Subcutaneous adipose tissue (tissue), 4 donors: Measurements from ENCODE around the gene SPAM1. TPM values are rescaled to one million over a fixed set of nuclear protein-coding genes. Genes with fewer than 3 reads are reported as not detected.

ENCODE experiments used
- CTCF ChIP-seq: fragments of 450-650 bp; IDR thresholded peaks from one replicate; pipeline ENCODE4 v1.5.1; 2016; ENCODE audit warnings: low read depth, mild to moderate bottlenecking, control low read depth, antibody characterized with exemption, moderate library complexity
- total RNA-seq, 4 donors: library from RNA; depleted of rRNA; stranded (reverse); fragments of >200 nt; gene quantifications; one replicate each; pipeline ENCODE4 v1.1.0, GENCODE V29; 2016

Gene SPAM1
- total RNA-seq, 4 donors from 2014 or later = not detected

DNA sequence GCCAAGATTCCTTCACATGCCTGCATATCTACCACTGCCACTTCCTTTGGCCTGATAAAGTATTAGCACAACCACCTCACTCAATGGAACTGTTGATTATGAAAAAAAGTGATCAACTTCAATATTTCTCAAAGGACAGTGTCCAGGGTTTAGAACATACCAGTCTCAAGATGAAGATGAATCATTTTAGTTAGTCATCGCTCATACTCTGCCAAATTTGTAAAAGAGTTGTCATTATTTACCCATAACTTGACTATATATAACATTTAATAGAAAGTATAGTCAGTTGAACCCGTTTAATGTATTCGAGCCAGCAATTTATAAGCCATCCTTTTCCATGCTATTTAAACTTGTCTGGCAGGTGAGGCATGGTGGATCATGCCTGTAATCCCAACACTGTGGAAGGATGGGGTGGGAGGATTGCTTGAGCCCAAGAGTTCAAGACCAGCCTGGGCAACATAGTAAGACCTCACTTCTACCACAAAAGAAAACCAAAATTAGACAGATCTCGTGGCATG, 33.2 kb downstream of the SPAM1 start:
- TF ChIP-seq CTCF = no peak

GRCh38 chr7:123961771-123962170, 36.7 kb downstream of the SPAM1 start:
- TF ChIP-seq CTCF = no peak

- TF ChIP-seq CTCF = no peak
Observed at GRCh38 chr7:123966936-123967335, 41.9 kb downstream of the SPAM1 start.

GRCh38 chr7:123972045-123972444, 47.0 kb downstream of the SPAM1 start:
- TF ChIP-seq CTCF = no peak

DNA sequence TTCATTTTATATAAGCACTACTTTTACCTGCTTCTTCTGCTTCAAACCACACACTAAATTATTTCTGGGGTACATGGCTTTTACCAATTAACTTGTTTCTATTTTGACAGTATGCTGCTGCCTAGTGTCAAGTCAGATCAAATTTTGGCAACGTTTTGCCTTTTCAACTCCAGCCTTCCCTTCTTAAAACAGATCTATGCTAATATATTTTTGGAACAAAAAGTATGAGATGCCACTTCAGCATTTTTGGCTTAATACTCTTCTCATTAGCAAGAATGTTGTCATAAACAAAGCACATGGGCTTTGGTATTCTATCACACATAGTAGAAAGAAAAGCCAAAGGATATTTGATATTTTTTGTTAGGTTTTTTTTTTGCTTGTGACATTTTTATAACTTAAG, 47.8 kb downstream of the SPAM1 start:
- TF ChIP-seq CTCF = no peak

- TF ChIP-seq CTCF = no peak
Observed at GRCh38 chr7:123974326-123974908, 49.4 kb downstream of the SPAM1 start.

GRCh38 chr7:123975084-123975483, 50.0 kb downstream of the SPAM1 start:
- no peak for TF ChIP-seq CTCF
